Neural cell (in vitro differentiated cells): ENCODE measurements around the gene STAC. TPM values are rescaled to one million over a fixed set of nuclear protein-coding genes. Genes with fewer than 3 reads are reported as not detected.

ENCODE experiments used
- H2AFZ ChIP-seq: fragments of 200-600, 300-800 bp; sonication (generic), shearing (Covaris generic); 2 replicates; pipeline ENCODE4 v1.6.0; 2014; ENCODE audit warnings: low read depth, mild to moderate bottlenecking, antibody characterized with exemption, low read length, moderate library complexity
- H3F3A ChIP-seq: fragments of 200-600 bp; shearing (Covaris generic); 2 replicates; pipeline ENCODE4 v1.6.1; 2016; ENCODE audit warnings: mild to moderate bottlenecking, moderate library complexity, mixed read lengths, antibody characterized with exemption, low read length; ENCODE audit not compliant: insufficient read depth, poor library complexity, severe bottlenecking
- H3K27ac ChIP-seq: fragments of 200-600, 300-800 bp; sonication (generic), shearing (Covaris generic); 2 replicates; pipeline ENCODE4 v1.5.1; 2014; ENCODE audit warnings: mild to moderate bottlenecking, low read length, moderate library complexity
- H3K27me3 ChIP-seq: fragments of 300-800, 200-600 bp; sonication (generic), shearing (Covaris generic); 2 replicates; pipeline ENCODE4 v1.6.0; 2014; ENCODE audit warnings: mild to moderate bottlenecking, low read depth, low read length, moderate library complexity; ENCODE audit not compliant: insufficient read depth
- H3K36me3 ChIP-seq: fragments of 300-800, 200-600 bp; sonication (generic), shearing (Covaris generic); 2 replicates; pipeline ENCODE4 v1.5.1; 2014; ENCODE audit warnings: mild to moderate bottlenecking, antibody characterized with exemption, low read length, moderate library complexity; ENCODE audit not compliant: insufficient read depth
- H3K4me2 ChIP-seq: fragments of 300-800, 200-600 bp; sonication (generic), shearing (Covaris generic); 2 replicates; pipeline ENCODE4 v1.6.0; 2014; ENCODE audit warnings: mild to moderate bottlenecking, low read length
- H3K4me3 ChIP-seq: fragments of 300-800, 200-600 bp; sonication (generic), shearing (Covaris generic); 2 replicates; pipeline ENCODE4 v1.5.1; 2014; ENCODE audit warnings: mild to moderate bottlenecking, low read length, moderate library complexity
- H3K79me2 ChIP-seq: fragments of 200-600 bp; shearing (Covaris generic); replicated peaks from 2 replicates; pipeline ENCODE4 v1.6.0; 2014; ENCODE audit warnings: mild to moderate bottlenecking, low read length, moderate library complexity; ENCODE audit not compliant: insufficient read depth
- H3K9ac ChIP-seq: fragments of 300-800, 200-600 bp; sonication (generic), shearing (Covaris generic); 2 replicates; pipeline ENCODE4 v1.6.1; 2016; ENCODE audit warnings: mild to moderate bottlenecking, low read length, mixed read lengths
- H3K9me2 ChIP-seq: fragments of 200-600 bp; shearing (Covaris generic); 2 replicates; pipeline ENCODE4 v1.6.1; 2016; ENCODE audit warnings: mild to moderate bottlenecking, low read length, mixed read lengths; ENCODE audit not compliant: insufficient read depth
- H3K9me3 ChIP-seq: fragments of 200-600, 300-800 bp; sonication (generic), shearing (Covaris generic); 2 replicates; pipeline ENCODE4 v1.6.1; 2016; ENCODE audit warnings: mild to moderate bottlenecking, mixed run types, low read length, moderate library complexity, mixed read lengths
- H4K20me1 ChIP-seq: fragments of 200-600 bp; shearing (Covaris generic); 2 replicates; pipeline ENCODE4 v1.6.1; 2016; ENCODE audit warnings: mild to moderate bottlenecking, mixed run types; ENCODE audit not compliant: insufficient read depth
- CTCF ChIP-seq: fragments of 450-650 bp; IDR thresholded peaks from 2 replicates; pipeline ENCODE4 v1.5.1; 2014; ENCODE audit warnings: antibody characterized with exemption, mild to moderate bottlenecking, moderate library complexity; ENCODE audit not compliant: poor library complexity, severe bottlenecking
- EP300 ChIP-seq: fragments of 450-650 bp; conservative IDR thresholded peaks from 2 replicates; pipeline ENCODE4 v1.6.1; 2014; ENCODE audit warnings: antibody characterized with exemption, mild to moderate bottlenecking, moderate library complexity; ENCODE audit not compliant: poor library complexity, severe bottlenecking
- EZH2 ChIP-seq: fragments of 200-600, 300-800 bp; shearing (Covaris generic), sonication (generic); IDR thresholded peaks from 2 replicates; pipeline ENCODE4 v1.6.1; 2014; ENCODE audit warnings: antibody characterized with exemption, low read length, borderline replicate concordance, mild to moderate bottlenecking; ENCODE audit not compliant: insufficient read depth, poor library complexity, severe bottlenecking
- MXI1 ChIP-seq: fragments of 450-650 bp; conservative IDR thresholded peaks from 2 replicates; pipeline ENCODE4 v1.6.1; 2014; ENCODE audit warnings: antibody characterized with exemption, mild to moderate bottlenecking; ENCODE audit not compliant: poor library complexity, severe bottlenecking
- POLR2AphosphoS5 ChIP-seq: IDR thresholded peaks from 2 replicates; pipeline ENCODE4 v1.6.1; 2012
- RAD21 ChIP-seq: fragments of 450-650 bp; conservative IDR thresholded peaks from 2 replicates; pipeline ENCODE4 v1.6.1; 2014; ENCODE audit warnings: antibody characterized with exemption, mild to moderate bottlenecking, moderate library complexity
- REST ChIP-seq: IDR thresholded peaks from 2 replicates; pipeline ENCODE4 v1.6.1; 2012; ENCODE audit warnings: borderline replicate concordance
- SMC3 ChIP-seq: fragments of 450-650 bp; conservative IDR thresholded peaks from 2 replicates; pipeline ENCODE4 v1.6.1; 2014; ENCODE audit warnings: antibody characterized with exemption, mild to moderate bottlenecking, moderate library complexity; ENCODE audit not compliant: poor library complexity
- TAF1 ChIP-seq: IDR thresholded peaks from 2 replicates; pipeline ENCODE4 v1.6.1; 2012; ENCODE audit warnings: low read depth
- polyA plus RNA-seq: library from polyadenylated mRNA; depleted of rRNA; stranded (reverse); fragments of >200 nt; gene quantifications from 2 replicates; pipeline ENCODE4 v1.2.3, GENCODE V29; 2014

The STAC gene
- polyA plus RNA-seq, 1 donor from 2014 or later, result 4.5 TPM

GRCh38 chr3:36525115-36525801 lies 145.0 kb downstream of the STAC start:
- H3K9ac ChIP-seq, result no peak overlapping the region

GRCh38 chr3:36538136-36538749 lies 157.9 kb downstream of the STAC start:
- no peaks in the 10 kb centered on the region for H3K79me2 ChIP-seq
- no peak for TF ChIP-seq EP300
- no peak for TF ChIP-seq SMC3
- TF ChIP-seq MXI1, result no peak
- TF ChIP-seq TAF1, result no peak
- TF ChIP-seq POLR2AphosphoS5, result no peak
- TF ChIP-seq REST, result no peak
- no peak for TF ChIP-seq RAD21
- no peak for TF ChIP-seq EZH2
- no peak for TF ChIP-seq CTCF
- no peaks in the 10 kb centered on the region for H3F3A ChIP-seq
- no peaks in the 10 kb centered on the region for H3K36me3 ChIP-seq
- H3K4me2 ChIP-seq, result no peak overlapping the region
- H3K9ac ChIP-seq, result no peak overlapping the region
- H3K27ac ChIP-seq, result no peak overlapping the region
- no peaks in the 10 kb centered on the region for H3K9me3 ChIP-seq
- no peaks in the 10 kb centered on the region for H4K20me1 ChIP-seq
- H3K27me3 ChIP-seq, result no peaks in the 10 kb centered on the region
- no peak overlapping the region for H3K4me3 ChIP-seq
- H3K9me2 ChIP-seq, result no peaks in the 10 kb centered on the region
- no peak overlapping the region for H2AFZ ChIP-seq

More at GRCh38 chr3:36525115-36525801, 145.0 kb downstream of the STAC start:
- no peaks in the 10 kb centered on the region for H3K27me3 ChIP-seq
- H3K4me2 ChIP-seq, result peak overlapping the region; percentile 8
- no peaks in the 10 kb centered on the region for H3K79me2 ChIP-seq
- no peaks in the 10 kb centered on the region for H3F3A ChIP-seq
- H3K4me3 ChIP-seq, result no peak overlapping the region
- no peaks in the 10 kb centered on the region for H3K9me3 ChIP-seq
- H4K20me1 ChIP-seq, result no peaks in the 10 kb centered on the region
- H3K27ac ChIP-seq, result peak overlapping the region; percentile 2
- H2AFZ ChIP-seq, result no peak overlapping the region
- no peaks in the 10 kb centered on the region for H3K9me2 ChIP-seq
- H3K36me3 ChIP-seq, result no peaks in the 10 kb centered on the region
- TF ChIP-seq SMC3 (no peak), MXI1 (no peak)
